Peyer's patch (tissue), 4 donors: ENCODE measurements around the gene NFASC.

Experiments
- CTCF ChIP-seq, 6 experiments: fragments of 450-650 bp in 4 of 6; fragments of 200-600 bp in 2 of 6; sonication (generic) in 1 of 6; IDR thresholded peaks; one replicate each; pipeline ENCODE4 v1.5.1; 2017 to 2019; ENCODE audit warnings: antibody characterized with exemption in 6 of 6, mild to moderate bottlenecking in 3 of 6, moderate library complexity in 1 of 6
- POLR2A ChIP-seq, 2 donors: fragments of 450-650 bp; IDR thresholded peaks; one replicate each; pipeline ENCODE4 v1.5.1; 2017; ENCODE audit warnings: antibody characterized with exemption in 2 of 2, mild to moderate bottlenecking in 2 of 2, moderate library complexity in 2 of 2

- no peak for TF ChIP-seq POLR2A (IDR thresholded peaks at IDR 0.05)
- TF ChIP-seq CTCF (IDR thresholded peaks at IDR 0.05), result no peak
Observed at GRCh38 chr1:205041001-205041715, 170.5 kb downstream of the NFASC start.
